ENCODE results near the gene SFXN2.

GRCh38 chr10:102741726-102742237 is 27.3 kb downstream of the SFXN2 start:
- TF ChIP-seq CTCF (IDR thresholded peaks at IDR 0.05) (no peak), POLR2A (IDR thresholded peaks at IDR 0.05) (no peak), EP300 (IDR thresholded peaks at IDR 0.05) (no peak)

All from tibial nerve (tissue), 4 donors.